Liver (tissue), 3 donors: Measurements from ENCODE around the gene EMP2.

Experiments used
- EGR1 ChIP-seq, 2 donors: IDR thresholded peaks; 2 replicates each; pipeline ENCODE4 v1.6.1; 2016 to 2018; ENCODE audit warnings: antibody characterized with exemption in 2 of 2, low read depth in 2 of 2
- FOXA2 ChIP-seq: IDR thresholded peaks from 2 replicates; pipeline ENCODE4 v1.6.1; 2016; ENCODE audit warnings: antibody characterized with exemption
- GABPA ChIP-seq, 2 donors: IDR thresholded peaks in 1 of 2; conservative IDR thresholded peaks in 1 of 2; 2 replicates each; pipeline ENCODE4 v1.6.1; 2016; ENCODE audit warnings: antibody characterized with exemption in 2 of 2, mild to moderate bottlenecking in 1 of 2, moderate library complexity in 1 of 2
- HNF4A ChIP-seq, 2 donors: conservative IDR thresholded peaks; 2 replicates each; pipeline ENCODE4 v1.6.1; 2016; ENCODE audit warnings: antibody characterized with exemption in 2 of 2, mild to moderate bottlenecking in 2 of 2
- RAD21 ChIP-seq, 2 donors: IDR thresholded peaks; 2 replicates each; pipeline ENCODE4 v1.6.1; 2016; ENCODE audit warnings: antibody characterized with exemption in 2 of 2, mild to moderate bottlenecking in 2 of 2
- RXRA ChIP-seq, 2 donors: IDR thresholded peaks; 2 replicates each; pipeline ENCODE4 v1.6.1; 2017 to 2018; ENCODE audit warnings: antibody characterized with exemption in 2 of 2, mild to moderate bottlenecking in 1 of 2
- SP1 ChIP-seq: IDR thresholded peaks from 2 replicates; pipeline ENCODE4 v1.6.1; 2018; ENCODE audit warnings: antibody characterized with exemption, mild to moderate bottlenecking
- YY1 ChIP-seq: IDR thresholded peaks from 2 replicates; pipeline ENCODE4 v1.6.1; 2016; ENCODE audit warnings: antibody characterized with exemption, mild to moderate bottlenecking
- TF ChIP-seq, protein P1 (sequence below): IDR thresholded peaks from 2 replicates; pipeline ENCODE4 v1.6.1; 2016; ENCODE audit warnings: antibody characterized with exemption, mild to moderate bottlenecking
- TF ChIP-seq, protein P2 (sequence below): fragments of 150-350 bp; IDR thresholded peaks from 2 replicates; pipeline ENCODE4 v1.5.1; 2017; ENCODE audit warnings: improper control_type of control experiment, low read depth, low read length; ENCODE audit not compliant: missing input control
- TF ChIP-seq, protein P3 (sequence below): IDR thresholded peaks from 2 replicates; pipeline ENCODE4 v1.6.1; 2016; ENCODE audit warnings: antibody characterized with exemption
- donor health status: healthy.
- donor health status: healthy.

DNA sequence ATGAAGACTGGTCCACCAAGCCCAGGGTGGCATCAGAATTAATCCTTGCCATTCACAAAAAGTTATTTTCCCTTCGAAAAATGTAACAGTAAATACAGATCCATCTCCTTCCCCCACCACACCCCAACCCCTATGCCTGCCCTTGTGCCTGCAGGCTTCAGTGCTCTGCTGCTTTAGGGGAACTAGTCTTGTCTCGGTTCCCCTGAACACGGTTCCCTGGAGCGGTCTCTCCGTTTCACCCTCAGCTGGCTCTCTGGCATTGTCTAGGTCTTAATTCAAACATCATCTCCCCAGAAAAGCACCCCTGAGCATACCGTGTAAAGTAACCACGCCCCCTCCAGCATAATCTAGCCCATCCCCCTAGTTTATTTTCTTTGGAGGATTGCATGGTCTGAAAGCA lies 25.8 kb downstream of the EMP2 start:
- TF ChIP-seq, protein P1, sequence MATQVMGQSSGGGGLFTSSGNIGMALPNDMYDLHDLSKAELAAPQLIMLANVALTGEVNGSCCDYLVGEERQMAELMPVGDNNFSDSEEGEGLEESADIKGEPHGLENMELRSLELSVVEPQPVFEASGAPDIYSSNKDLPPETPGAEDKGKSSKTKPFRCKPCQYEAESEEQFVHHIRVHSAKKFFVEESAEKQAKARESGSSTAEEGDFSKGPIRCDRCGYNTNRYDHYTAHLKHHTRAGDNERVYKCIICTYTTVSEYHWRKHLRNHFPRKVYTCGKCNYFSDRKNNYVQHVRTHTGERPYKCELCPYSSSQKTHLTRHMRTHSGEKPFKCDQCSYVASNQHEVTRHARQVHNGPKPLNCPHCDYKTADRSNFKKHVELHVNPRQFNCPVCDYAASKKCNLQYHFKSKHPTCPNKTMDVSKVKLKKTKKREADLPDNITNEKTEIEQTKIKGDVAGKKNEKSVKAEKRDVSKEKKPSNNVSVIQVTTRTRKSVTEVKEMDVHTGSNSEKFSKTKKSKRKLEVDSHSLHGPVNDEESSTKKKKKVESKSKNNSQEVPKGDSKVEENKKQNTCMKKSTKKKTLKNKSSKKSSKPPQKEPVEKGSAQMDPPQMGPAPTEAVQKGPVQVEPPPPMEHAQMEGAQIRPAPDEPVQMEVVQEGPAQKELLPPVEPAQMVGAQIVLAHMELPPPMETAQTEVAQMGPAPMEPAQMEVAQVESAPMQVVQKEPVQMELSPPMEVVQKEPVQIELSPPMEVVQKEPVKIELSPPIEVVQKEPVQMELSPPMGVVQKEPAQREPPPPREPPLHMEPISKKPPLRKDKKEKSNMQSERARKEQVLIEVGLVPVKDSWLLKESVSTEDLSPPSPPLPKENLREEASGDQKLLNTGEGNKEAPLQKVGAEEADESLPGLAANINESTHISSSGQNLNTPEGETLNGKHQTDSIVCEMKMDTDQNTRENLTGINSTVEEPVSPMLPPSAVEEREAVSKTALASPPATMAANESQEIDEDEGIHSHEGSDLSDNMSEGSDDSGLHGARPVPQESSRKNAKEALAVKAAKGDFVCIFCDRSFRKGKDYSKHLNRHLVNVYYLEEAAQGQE, result no peak
- TF ChIP-seq, protein P2, sequence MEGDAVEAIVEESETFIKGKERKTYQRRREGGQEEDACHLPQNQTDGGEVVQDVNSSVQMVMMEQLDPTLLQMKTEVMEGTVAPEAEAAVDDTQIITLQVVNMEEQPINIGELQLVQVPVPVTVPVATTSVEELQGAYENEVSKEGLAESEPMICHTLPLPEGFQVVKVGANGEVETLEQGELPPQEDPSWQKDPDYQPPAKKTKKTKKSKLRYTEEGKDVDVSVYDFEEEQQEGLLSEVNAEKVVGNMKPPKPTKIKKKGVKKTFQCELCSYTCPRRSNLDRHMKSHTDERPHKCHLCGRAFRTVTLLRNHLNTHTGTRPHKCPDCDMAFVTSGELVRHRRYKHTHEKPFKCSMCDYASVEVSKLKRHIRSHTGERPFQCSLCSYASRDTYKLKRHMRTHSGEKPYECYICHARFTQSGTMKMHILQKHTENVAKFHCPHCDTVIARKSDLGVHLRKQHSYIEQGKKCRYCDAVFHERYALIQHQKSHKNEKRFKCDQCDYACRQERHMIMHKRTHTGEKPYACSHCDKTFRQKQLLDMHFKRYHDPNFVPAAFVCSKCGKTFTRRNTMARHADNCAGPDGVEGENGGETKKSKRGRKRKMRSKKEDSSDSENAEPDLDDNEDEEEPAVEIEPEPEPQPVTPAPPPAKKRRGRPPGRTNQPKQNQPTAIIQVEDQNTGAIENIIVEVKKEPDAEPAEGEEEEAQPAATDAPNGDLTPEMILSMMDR, result no peak
- TF ChIP-seq FOXA2 (no peak), RAD21 (IDR thresholded peaks at IDR 0.05) (no peak), GABPA (IDR thresholded peaks at IDR 0.05 in 1 of 2, conservative IDR thresholded peaks at IDR 0.05 in 1 of 2) (no peak), RXRA (IDR thresholded peaks at IDR 0.05) (no peak), YY1 (no peak), EGR1 (IDR thresholded peaks at IDR 0.05; ENCODE audit: low read depth in 2 of 2) (no peak), SP1 (no peak), HNF4A (conservative IDR thresholded peaks at IDR 0.05) (no peak)
- TF ChIP-seq, protein P3, sequence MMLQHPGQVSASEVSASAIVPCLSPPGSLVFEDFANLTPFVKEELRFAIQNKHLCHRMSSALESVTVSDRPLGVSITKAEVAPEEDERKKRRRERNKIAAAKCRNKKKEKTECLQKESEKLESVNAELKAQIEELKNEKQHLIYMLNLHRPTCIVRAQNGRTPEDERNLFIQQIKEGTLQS, result no peak
